ENCODE measurements around the gene PRKAA2. TPM values are rescaled to one million over a fixed set of nuclear protein-coding genes. Genes with fewer than 3 reads are reported as not detected.

The PRKAA2 gene
- total RNA-seq, 1 donor from 2014 or later, result 35.2 TPM

GRCh38 chr1:56654126-56654923, 9.2 kb downstream of the PRKAA2 start:
- no peak for DNase-seq

GRCh38 chr1:56655991-56656613, 11.0 kb downstream of the PRKAA2 start:
- DNase-seq, result no peak

GRCh38 chr1:56658254-56658653, 13.1 kb downstream of the PRKAA2 start:
- DNase-seq, result no peak

- no peak for DNase-seq
Measured at GRCh38 chr1:56660293-56660692, 15.2 kb downstream of the PRKAA2 start.

- DNase-seq, result no peak
Measured at GRCh38 chr1:56663846-56664245, 18.7 kb downstream of the PRKAA2 start.

GRCh38 chr1:56665384-56665783, 20.3 kb downstream of the PRKAA2 start:
- no peak for DNase-seq

- no peak for DNase-seq
Measured at GRCh38 chr1:56666112-56666608, 21.0 kb downstream of the PRKAA2 start.

- no peak for DNase-seq
Measured at GRCh38 chr1:56670350-56670749, 25.2 kb downstream of the PRKAA2 start.

- no peak for DNase-seq
Measured at GRCh38 chr1:56671085-56671484, 26.0 kb downstream of the PRKAA2 start.

- DNase-seq, result no peak
Measured at GRCh38 chr1:56671542-56671941, 26.4 kb downstream of the PRKAA2 start.

- no peak for DNase-seq
Measured at GRCh38 chr1:56672579-56672978, 27.5 kb downstream of the PRKAA2 start.

- DNase-seq, result no peak
Measured at GRCh38 chr1:56675763-56676162, 30.6 kb downstream of the PRKAA2 start.

GRCh38 chr1:56676571-56677035, 31.5 kb downstream of the PRKAA2 start:
- DNase-seq, result peak; percentile 7

GRCh38 chr1:56683569-56683968, 38.5 kb downstream of the PRKAA2 start:
- no peak for DNase-seq

GRCh38 chr1:56686169-56686568, 41.1 kb downstream of the PRKAA2 start:
- no peak for DNase-seq

- DNase-seq, result no peak
Measured at GRCh38 chr1:56688522-56689026, 43.5 kb downstream of the PRKAA2 start.

- DNase-seq, result no peak
Measured at GRCh38 chr1:56696663-56697062, 51.5 kb downstream of the PRKAA2 start.

GRCh38 chr1:56703747-56704146, 58.6 kb downstream of the PRKAA2 start:
- DNase-seq, result no peak

GRCh38 chr1:56707379-56707778, 62.3 kb downstream of the PRKAA2 start:
- DNase-seq, result no peak

GRCh38 chr1:56709269-56709880, 64.3 kb downstream of the PRKAA2 start:
- no peak for DNase-seq

- DNase-seq, result no peak
Measured at GRCh38 chr1:56709995-56710394, 64.9 kb downstream of the PRKAA2 start.

- DNase-seq, result no peak
Measured at GRCh38 chr1:56710646-56711045, 65.5 kb downstream of the PRKAA2 start.

- no peak for DNase-seq
Measured at GRCh38 chr1:56712150-56712549, 67.0 kb downstream of the PRKAA2 start.
